DLD1 (cell line): ENCODE data around the gene FASN.

Experiments
- in situ Hi-C: cut with HindIII; loops from 2 replicates; pipeline ENCODE4 v1.10.0; 2017; ENCODE audit warnings: low sequenced_read_pairs

FASN gene

DNA sequence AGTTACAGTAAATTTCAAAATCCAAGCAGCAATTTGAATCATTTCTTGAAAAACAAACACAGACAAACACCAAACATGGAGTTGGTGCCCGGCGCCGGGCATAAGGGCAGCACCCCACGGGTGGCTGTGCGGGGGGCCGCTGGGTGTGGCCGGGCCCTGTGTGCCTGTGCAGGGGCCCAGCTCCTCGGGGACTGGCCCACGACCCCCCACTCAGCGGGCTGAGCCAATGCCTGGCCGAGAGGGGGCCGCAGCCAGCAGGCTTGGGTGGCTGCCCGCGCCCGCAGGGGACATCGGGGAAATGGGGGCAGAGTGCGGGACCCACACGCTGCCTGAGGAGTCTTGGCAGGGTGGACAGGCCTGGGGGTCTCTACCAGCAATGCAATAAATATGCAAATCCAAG is 19.6 kb downstream of the FASN start:
- in situ Hi-C loops: no loop called here

DNA sequence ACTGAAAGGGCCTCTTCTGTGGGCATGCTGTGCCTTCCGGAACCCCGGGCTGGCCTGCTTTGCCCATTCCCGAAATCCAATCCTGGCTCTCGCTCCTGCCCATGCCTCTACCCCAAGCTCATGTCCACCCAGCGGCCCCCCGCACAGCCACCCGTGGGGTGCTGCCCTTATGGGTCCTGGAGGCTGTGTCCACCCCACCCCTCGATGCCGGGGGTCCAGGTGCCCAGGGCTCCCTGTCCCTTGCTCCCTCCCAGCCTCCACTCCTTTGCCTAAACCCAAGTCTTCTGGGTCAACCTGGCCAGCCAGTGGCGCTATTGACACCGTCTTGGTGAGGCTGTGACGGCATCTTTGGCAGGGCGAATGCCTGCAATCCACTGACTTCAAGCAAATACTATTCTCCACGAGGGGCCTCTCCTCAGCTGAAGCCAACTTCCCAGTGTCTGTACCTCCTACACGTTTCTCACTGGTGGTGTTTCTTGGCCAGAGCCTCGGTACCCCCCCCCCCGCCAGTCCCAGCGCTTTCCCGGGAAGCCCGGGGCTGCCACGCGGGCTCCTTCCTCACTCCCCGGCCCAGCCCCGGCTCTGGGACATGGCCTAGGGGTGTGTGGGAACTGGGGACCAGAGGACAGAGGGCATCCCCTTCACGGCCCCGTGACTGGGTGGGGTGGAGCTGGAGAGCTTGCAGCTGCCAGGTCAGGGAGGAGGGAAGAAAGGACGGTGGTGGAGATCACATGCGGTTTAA is 20.2 kb downstream of the FASN start:
- in situ Hi-C loops: no loop called here

DNA sequence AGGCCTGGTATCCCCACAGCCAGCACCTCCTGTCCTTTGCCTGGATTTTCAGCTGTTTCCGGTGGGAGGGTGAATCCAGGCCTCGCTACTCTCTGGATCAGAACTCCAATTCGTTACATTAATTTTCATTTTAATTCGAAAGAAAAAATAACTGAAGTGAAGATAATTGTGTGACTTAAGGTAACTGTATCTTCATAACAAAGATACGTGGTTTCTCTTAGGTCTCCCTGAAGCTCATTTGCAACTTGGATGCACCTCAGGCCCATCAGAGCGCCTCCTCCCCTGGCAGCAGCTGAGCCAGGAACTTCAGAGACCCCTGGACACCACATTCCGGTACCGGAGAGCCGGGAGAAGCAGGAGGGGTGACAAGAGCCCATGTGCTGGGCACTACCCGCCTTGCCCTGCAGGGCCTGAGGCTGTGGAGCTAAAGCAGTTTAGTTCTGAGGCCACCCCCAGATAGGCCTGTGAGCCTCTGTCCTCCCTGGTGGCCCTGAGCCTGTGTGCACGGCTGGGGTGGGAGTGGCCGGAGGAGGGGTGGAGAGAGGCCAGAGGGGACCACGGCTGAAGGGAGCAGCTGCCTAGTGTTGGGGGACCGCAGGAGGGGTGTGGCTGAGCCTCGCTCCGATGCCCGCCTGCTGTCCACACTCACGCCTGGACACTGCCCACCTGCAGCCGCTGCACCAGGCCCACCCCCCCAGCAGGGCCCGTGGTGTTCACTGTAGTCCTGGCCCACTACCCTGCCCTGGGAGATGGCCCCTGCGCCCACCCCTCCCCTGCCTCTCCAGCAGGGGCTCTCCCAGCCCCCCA is 21.0 kb downstream of the FASN start:
- in situ Hi-C loops: no loop called here

DNA sequence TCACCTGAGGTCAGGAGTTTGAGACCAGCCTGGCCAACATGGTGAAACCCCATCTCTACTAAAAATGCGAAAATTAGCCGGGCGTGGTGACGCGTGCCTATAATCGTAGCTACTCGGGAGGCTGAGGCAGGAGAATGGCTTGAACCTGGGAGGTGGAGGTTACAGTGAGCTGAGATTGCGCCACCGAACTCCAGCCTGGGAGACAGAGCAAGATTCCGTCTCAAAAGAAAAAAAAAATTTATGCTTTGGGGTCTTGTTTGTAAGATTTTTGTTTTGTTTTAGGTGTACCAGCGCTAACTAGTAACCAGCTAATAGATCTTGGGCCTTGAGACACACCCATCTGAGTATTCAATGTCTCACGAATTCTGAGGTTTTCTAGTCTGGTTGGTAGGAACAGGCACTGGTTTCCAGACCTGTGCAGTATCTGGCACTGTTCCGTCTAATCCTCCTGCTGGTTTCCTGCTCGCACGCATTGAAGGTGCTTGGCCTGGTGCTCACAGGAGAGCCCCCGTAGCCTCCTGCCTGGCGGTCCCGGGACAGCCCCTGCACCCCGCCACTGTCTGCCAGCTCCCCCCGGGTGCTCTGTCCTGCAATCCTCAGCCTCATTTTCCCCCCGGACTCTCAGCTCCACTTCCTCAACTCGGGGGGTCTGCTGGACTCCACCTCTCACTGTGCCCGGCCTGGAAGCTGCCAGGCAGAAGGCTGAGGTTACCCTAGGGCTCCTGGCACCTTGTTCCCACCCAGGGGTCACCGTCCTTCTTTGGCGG is 21.8 kb downstream of the FASN start:
- in situ Hi-C loops: no loop called here

DNA sequence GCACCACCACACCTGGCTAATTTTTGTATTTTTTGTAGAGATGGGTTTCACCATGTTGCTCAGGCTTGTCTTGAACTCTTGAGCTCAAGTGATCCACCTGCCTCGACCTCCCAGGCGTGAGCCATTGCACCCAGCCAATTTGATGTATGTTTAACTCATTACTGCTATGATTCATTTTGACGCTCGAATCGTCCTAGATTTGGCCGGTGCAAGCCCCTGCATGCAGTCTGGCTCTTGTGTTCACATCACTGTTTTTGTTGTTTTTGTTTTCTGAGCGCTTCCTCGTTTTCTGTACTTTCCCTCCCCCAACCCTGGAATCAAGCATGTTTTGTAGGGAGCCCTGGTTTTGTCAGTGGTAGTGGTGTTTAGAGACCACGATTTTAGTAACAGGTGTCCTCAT is 24.6 kb downstream of the FASN start:
- in situ Hi-C loops: no loop called here

DNA sequence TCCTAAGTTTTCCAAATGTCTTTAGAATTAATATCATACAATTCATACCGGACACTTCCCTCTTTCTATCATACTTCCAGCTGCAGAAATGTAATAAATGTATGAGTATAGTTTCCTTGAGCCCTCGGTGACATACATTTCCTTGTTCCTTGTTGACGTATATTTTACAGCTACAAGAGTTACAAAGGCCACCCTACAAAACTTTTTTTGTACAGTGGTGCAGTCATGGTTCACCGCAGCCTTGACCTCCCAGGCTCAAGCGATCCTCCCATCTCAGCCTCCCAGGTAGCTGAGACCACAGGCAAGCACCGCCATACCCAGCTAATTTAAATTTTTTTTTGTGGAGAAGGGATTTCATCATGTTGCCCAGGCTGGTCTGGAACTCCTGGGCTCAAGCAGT is 25.2 kb downstream of the FASN start:
- in situ Hi-C loops: no loop called here

DNA sequence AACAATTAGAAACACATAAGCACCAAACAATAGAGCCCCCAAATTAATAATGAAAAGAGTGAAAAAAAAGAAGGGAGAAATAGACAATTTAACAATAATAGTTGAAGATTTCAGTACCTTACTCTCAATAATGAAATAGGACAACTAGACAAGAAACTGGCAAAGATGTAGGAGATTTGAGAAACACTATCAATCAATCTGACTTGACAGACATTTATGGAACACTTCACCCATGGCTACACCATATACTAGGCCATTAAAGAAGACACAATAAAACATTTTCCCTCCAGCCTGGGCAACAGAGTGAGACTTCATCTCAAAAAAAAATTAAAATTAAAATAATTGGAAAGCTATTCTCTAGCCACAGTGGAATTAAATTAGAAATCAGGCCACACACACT is 27.4 kb downstream of the FASN start:
- in situ Hi-C loops: no loop called here

DNA sequence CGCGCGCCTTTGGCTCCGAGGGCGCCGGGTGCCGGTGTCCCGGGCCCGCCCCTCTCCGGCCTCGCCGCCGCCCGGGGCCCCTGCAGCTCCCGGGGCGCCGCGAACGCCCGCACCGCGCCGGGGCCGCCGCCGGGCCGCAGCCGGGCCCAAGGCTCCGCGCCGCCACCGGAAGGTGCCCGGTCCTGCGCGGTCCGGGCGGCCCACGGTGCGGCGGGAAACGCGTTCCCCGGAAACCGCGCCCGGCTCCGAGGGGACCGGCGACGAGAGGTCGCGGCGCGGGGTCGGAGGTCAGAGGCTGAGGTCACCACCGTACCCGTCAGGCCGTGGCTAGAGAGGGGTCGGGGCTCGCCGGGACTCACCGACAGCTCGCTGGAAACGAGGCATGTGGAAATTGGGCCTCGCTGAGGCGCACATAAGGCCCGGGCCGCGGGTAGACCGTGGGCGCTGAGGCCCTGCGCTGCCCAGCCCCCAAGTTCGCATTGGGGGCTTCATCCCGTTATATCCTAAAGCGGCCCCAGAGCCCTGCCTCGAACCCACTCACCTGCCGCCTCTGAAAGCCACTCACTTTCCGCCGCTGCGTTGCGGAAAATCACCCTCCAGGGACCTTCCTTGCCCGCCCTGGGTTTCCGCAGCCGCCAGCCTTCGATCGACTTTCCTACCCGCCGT is 32.3 kb downstream of the FASN start, which contains the start of gene DUS1L:
Gene DUS1L, minus strand, starts transcription at position 167 of the 666 bp plus-strand sequence. CDS start 745 bp downstream, outside the sequence.
- in situ Hi-C loops: no loop called here

DNA sequence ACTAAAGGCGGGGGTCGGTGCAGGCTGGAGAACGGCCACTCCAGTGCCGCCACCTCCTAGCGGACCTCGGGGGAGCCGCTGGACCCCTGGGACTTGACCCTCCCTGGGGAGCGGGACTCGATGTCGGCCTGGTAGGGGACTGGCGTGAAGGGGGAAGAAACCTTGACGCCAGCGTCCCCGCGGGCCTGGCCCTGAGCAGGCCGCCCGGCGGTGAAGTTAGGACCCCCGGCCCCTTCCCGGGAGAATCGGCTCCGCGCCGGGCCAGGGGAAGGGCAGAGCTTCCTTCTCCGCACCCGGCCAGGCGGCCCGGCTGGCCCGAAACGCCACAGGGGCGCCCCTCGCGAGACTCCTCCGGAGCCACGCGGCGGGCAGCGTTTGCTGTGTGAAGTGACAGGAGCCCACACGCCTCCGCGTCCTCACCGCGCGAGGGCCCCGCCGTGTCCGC is 32.8 kb downstream of the FASN start:
- in situ Hi-C loops: no loop called here

DNA sequence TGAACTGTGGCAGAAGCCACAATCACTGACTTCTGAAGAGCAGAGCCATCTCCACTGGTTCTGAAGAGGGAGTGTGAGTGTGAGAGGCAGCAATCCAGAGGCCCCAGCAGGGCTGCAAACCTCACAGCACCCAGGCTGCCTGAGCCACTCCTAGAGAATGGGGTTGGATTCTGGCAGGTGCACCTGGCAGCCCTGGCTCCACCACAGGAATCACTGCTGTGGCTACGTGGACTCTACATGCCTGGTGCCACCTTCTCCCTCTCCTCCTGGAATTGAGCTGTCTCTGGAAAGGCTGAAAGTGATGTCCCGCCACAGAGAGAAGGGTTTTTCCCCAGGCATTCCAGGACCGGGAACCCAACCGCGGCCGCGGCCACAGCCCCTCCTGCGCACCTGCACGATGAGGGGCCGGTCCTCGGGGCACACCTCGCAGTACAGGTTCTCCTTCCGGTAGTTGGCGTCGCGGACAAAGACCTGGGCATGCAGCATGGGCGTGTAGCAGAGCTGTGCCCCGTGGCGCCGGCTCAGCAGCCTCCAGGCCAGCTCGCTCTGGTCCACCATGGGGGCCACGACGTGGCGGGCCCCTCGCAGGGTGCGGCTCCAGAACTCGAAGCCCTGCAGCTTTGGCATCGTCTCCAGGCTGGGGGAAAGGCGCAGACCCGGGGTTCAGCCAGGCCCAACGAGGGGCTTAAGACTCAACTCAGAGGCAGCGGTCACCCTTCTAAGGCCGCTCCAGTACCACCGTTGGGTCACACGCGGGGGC is 33.4 kb downstream of the FASN start:
- in situ Hi-C loops: no loop called here

DNA sequence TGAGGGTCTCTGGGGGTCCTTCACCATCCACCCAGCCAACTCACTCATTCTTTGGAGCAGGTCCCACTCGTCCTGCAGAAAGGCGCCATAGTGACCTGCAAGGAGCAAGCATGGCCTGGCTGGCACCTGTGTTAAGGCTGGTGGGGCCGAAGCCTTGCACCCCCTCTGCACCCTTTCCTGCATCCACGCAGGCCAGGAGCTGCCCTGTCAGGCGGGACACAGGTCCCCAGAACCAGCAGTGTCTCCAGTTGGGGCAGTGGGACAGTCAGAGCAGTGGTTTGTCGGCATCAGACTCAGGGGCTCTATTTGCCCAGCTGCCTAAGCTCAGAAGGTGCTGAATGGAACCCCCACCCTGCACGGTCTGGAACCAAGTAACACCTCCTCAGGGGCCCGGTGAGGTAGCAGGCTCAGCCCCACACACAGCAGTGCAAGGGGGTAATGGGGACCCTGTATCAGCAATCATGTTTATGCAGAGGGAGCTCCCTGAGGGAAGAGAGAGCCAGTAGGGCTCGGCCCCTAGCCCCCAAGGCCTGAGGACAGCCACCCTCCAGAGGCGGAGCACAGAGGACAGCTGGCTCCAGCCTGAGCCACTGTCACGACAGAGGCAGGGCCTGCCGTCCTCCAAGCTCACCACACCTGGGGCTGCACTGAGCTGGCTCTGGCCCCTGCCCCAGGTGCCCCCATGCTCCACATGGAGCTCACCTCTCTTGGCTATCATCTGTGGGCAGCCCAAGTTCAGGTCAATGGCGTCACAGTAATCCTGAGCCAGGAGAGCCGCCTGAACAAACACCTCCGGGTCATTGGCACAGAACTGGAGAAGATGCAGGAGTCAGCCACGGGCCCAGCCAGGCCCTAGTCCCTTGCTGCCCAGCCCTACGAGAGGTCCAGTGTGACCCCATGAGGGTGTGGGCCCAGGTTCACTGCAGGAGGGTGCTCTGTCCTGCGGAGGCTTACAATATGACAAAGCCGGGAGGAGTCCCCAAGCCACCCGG is 34.3 kb downstream of the FASN start:
- in situ Hi-C loops: no loop called here

DNA sequence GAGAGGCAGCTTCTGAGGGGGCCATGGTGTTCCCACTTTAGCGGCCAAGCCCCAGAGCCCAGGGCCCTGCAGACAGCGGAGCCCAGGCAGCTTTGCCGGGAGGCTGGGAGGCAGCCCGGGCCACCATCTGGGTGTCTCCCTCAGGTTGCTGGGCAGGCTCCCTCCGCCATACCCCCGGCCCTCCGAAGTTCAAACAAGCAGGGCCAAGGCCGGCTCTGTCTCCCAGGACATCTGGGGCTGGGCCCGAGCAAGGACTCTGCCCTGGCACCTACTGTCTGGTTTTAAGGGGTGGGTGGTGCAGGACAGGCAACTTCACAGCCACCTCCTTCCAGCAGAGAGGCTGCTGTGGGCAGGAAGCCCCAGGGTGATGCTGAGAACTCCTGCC is 35.1 kb downstream of the FASN start:
- in situ Hi-C loops: no loop called here

DNA sequence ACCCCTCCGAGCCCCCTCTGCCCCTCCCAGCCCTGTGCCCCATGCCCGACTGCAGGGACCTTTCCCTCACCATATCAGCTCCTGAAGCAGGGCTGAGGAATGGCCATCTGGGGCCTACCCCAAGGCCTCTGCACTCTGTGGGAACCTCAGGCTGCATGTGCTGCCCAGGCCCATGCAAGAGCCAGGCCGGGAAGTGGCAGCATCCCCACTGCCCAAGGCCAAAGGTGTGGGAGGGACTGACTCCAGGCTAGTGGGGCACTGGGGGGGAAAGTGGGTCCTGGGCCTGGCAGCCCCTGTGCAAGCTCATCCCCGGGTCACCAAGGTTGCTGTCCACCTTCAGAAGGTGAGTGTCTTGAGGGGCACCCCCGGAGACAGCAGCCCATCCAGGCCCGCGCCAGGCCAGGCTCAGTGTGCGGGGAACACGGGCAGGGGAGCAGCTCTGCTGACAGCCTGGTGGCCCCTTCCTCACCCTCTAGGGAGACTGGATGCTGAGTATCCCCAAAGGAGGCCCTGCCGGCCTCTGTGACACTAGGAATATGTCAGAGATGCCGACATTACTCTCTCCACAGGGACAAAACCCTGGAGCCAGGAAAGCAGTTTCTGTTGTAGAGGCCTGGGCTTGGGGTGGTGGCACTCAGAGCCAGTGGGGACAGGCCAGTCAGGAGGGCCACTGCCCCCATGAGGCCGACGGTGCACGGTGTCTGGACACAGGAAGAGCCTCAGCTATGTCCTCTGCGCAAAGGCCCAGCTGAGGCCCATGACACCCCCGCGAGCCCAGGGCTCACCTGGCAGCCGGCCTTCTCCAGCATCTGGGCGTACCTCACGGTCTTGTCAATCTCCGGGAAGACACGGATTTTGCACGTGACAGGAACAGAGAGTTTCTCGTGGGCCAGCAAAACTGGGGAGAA is 35.7 kb downstream of the FASN start:
- in situ Hi-C loops: no loop called here

DNA sequence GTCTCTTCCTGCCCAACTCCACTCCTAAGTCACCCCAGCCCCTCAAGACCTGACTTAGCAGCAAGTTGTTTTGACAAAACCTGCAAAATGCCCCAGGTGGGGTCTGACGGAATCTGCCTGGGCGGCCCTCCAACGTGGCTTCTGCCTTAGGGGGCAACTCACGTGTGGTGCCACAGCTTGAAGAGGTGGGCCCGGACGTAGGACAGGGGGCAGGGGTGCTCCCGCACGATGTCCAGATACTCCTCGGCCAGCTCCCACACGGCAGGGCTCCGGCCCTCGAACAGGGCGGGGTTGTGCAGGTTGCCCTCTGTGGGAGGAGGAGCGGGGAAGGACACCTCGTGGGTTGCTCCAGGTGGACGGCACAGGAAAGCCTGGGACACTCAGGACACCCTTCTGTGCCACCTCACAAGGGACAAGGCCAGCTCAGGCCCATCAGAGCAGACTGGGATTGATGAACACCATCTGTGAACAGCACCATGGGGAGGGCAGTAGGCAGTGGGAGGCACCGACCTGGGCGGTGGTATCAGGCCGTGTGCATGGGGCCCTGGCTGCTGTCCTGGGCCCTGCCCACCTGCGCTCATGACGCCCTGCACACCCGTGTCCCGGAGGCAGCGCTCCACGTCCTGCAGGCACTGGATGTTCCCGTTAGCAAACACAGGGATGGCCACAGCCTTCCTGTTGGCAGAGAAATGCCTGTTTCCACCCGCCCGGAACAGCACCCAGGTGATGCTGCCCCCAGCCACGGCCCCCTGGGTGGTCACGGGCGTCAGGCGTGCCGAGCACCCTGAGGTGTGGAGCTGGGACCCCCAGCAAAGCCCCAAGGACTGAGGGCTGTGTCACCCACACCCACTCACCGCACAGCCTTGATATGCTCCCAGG is 36.8 kb downstream of the FASN start:
- in situ Hi-C loops: no loop called here

DNA sequence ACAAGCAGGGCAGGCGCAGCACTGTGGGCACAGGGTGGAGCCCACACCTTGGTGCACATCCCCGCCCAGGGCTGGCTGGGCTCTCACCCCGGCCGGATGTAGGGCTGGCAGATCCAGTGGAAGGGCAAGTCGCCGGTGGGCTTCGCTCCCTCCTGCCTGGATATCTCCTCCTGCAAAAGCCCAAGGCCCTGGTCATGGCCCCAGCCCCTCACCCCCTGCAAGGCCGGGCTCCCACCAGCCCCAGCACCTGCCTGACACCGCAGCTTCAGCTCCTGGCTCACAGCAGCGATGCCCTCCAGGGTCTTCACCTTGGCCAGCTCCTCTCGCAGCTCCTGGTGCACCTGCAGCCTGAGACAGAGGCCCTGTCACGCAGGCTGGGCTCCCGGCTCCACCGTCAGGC is 37.4 kb downstream of the FASN start:
- in situ Hi-C loops: no loop called here

DNA sequence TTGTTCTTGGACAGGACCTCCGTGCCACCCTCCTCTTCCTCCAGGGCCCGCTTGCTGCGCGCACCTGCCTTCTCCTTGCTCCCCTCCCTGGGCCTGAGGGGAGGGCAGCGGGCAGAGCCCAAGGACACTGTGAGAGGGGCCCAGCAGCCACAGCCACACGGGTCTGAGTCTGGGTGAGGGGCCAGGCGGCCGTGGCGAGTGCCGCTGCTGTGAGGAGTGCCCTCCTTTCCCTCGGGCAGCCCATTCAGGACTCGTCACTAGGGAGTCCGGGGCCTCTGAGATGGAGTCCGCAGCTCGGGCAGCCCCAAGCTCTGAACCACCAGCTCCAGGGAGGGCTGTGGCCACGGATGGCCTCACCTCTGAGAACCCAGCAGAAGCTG is 38.0 kb downstream of the FASN start:
- in situ Hi-C loops: no loop called here
